Limb (tissue), 2 donors: ENCODE data around the gene PSMB8.

Experiments used
- DNase-seq, 2 donors: peaks; one replicate each; pipeline ENCODE4 v3.0.0-alpha.2; 2016; ENCODE audit errors: extremely low spot score in 2 of 2

The PSMB8 gene

GRCh38 chr6:32799168-32799567 is 44.7 kb downstream of the PSMB8 start:
- no peak for DNase-seq

DNA sequence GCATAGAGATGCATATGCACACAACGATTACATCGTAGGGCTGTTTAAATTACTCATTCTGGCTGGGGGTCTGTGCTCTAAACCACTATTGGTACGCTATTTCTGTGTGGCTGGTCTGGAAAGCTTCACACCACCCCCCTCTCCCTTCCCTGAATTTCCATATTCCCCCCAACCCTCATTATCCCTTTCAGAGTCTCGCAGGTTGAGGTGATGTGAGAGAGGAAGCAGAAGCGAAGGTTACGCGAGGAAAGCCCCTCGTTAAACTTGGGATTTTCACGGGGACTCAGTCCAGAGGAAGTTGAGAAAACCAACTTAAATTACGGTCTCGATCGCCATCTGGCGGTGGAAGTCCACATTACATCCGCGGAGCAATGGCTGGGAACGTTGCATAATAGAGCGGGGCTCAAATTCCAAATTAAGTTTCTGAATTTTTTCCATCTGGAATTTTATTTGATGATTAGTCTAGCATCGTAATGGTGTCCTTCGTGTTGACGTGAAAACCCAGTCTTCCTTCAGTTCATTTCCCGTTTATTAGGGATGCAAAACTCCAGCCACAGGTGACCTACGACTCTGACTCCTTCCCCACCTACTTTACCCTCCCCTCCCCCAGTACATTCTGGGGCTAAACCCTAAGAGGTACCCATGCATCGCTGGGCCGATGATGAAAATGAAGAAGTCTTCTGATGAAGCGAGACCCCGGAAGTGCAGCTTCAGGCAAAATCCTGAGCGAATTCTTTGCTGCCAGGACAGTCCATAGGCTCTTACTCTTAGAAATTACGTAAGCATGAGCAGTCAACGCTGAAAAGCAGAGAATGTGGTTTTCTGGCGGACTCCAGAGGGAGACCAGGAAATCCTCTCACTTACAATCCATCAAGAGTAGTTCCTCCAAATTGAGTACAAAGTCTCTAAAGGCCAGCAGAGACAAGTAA is 46.7 kb downstream of the PSMB8 start:
- DNase-seq: peak; percentile 79 to 85

DNA sequence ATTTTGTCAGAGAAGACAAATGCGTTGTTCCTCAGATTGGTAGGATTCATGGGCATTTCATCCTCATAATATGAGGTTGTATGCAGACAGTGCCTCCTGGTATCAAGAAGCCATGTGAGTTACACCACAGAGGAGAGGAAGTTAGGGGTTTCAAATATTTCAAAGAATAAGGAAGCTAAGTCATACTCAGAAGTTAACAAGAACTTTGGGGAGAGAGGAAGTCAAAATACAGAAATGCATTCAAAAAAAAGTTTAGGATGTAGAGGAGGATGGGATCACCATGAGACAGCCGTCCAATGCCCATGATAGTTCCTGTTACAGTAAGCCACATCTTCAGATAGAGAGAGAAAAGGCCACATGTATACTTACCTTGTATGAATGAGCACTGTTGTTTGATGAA is 49.3 kb downstream of the PSMB8 start:
- DNase-seq: no peak

DNA sequence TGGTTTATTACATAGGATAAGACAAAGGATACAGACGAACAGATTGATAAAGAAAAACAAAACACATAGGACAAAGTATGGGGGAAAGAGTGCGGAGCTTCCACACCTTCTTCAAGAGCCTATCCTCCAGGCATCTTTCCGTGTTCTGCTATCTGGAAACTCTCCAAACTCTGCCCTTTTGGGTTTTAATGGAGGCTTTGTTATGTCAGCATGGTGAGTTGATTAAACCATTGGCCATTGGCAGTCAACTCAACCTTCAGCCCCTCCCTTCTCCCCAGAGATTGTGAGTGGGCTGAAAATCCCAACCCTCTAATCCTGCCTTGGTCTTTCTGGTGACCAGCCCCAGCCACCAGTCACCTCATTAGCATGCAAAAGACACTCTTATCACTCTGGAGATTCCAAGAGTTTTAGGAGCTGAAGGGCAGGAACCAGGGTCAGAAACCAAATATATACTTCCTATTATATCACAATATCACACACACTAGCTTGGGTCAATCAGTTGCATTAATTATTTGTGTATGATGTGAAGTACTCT is 50.9 kb downstream of the PSMB8 start:
- DNase-seq: no peak
